GM12875 (cell line): ENCODE data around the gene USP5.
A peak's percentile ranks its signal among the peaks of the same experiment; 100 is the strongest.

Experiments
- H3K4me3 ChIP-seq: one replicate; pipeline ENCODE4 v1.5.1; 2011; ENCODE audit warnings: low read depth, low read length, control low read depth
- TF ChIP-seq, protein P1 (sequence below): IDR thresholded peaks from 2 replicates; pipeline ENCODE4 v1.5.1; 2011; ENCODE audit warnings: low read depth, mild to moderate bottlenecking, control low read depth, inconsistent platforms, low read length, moderate library complexity, borderline replicate concordance; ENCODE audit not compliant: insufficient read depth

Gene USP5

DNA sequence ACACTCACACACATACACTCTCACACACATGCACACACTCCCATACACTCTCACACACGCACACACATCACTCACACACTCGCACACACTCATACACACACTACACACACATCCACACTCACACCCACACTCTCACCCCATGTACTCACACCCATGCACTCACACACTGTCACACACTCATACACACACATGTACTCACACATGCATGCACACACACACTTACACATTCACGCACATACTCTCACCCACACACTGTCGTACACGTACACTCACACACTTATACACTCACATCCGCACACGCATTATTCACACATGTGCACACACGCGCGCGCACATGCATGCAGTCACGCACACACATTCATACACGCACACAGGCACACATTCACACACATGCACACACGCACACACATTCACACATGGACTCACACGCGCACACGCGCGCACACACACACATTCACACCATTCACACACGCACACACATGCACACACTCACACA lies 34.2 kb upstream of the USP5 start:
- TF ChIP-seq, protein P1, sequence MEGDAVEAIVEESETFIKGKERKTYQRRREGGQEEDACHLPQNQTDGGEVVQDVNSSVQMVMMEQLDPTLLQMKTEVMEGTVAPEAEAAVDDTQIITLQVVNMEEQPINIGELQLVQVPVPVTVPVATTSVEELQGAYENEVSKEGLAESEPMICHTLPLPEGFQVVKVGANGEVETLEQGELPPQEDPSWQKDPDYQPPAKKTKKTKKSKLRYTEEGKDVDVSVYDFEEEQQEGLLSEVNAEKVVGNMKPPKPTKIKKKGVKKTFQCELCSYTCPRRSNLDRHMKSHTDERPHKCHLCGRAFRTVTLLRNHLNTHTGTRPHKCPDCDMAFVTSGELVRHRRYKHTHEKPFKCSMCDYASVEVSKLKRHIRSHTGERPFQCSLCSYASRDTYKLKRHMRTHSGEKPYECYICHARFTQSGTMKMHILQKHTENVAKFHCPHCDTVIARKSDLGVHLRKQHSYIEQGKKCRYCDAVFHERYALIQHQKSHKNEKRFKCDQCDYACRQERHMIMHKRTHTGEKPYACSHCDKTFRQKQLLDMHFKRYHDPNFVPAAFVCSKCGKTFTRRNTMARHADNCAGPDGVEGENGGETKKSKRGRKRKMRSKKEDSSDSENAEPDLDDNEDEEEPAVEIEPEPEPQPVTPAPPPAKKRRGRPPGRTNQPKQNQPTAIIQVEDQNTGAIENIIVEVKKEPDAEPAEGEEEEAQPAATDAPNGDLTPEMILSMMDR: no peak
- no peak overlapping the region for H3K4me3 ChIP-seq

DNA sequence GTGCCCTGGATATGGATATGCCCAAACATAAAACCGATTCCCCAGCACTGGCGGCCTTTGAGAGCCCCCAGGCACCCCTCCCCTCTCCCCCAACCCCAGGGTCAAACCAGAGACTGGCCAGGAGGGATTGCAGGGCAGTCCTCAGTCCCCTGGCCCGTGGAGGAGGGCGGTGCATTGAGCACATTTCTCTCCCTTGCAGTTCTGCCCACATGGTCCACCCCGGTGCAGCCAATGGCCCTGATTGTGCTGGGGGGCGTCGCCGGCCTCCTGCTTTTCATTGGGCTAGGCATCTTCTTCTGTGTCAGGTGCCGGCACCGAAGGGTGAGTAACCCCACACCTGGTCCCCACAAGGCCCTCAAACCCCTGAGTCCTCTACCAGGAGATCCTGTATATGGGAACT lies 33.7 kb upstream of the USP5 start:
- TF ChIP-seq, protein P1: no peak
- H3K4me3 ChIP-seq: no peak overlapping the region

DNA sequence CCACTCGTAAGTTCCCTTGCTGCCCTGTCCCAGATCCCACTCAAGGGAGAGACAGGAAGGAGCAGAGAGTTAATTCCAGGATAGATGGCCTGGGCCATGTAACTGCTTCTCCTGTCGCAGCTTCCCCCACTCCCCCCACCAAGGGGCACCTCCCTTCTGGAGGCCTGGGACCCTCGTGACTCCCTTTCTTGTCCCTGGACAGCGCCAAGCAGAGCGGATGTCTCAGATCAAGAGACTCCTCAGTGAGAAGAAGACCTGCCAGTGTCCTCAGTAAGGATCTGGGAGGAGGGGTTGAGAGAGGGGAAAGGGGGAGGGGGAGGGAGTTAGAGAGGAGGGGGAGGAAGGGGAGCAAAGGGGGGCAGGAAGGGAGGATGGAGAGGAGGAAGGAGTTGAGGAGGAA lies 33.3 kb upstream of the USP5 start:
- no peak overlapping the region for H3K4me3 ChIP-seq
- TF ChIP-seq, protein P1: no peak

DNA sequence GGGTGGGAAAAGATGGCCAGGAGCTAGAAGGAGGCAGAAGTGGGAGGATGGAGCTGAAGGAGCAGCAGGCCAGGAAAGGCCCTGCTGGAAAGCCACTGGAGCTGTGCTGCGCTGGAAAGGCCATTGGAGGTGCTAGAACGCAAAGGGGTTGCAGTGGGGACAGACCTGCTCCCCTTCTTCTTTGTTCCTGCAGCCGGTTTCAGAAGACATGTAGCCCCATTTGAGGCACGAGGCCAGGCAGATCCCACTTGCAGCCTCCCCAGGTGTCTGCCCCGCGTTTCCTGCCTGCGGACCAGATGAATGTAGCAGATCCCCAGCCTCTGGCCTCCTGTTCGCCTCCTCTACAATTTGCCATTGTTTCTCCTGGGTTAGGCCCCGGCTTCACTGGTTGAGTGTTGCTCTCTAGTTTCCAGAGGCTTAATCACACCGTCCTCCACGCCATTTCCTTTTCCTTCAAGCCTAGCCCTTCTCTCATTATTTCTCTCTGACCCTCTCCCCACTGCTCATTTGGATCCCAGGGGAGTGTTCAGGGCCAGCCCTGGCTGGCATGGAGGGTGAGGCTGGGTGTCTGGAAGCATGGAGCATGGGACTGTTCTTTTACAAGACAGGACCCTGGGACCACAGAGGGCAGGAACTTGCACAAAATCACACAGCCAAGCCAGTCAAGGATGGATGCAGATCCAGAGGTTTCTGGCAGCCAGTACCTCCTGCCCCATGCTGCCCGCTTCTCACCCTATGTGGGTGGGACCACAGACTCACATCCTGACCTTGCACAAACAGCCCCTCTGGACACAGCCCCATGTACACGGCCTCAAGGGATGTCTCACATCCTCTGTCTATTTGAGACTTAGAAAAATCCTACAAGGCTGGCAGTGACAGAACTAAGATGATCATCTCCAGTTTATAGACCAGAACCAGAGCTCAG lies 32.6 kb upstream of the USP5 start:
- no peak overlapping the region for H3K4me3 ChIP-seq
- TF ChIP-seq, protein P1: peak; percentile 10; the same call in 1 of the 2 replicates

DNA sequence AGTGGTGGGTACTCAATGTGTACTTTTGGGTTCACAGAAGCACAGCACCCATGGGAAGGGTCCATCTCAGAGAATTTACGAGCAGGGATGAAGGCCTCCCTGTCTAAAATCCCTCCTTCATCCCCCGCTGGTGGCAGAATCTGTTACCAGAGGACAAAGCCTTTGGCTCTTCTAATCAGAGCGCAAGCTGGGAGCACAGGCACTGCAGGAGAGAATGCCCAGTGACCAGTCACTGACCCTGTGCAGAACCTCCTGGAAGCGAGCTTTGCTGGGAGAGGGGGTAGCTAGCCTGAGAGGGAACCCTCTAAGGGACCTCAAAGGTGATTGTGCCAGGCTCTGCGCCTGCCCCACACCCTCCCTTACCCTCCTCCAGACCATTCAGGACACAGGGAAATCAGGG lies 31.8 kb upstream of the USP5 start:
- TF ChIP-seq, protein P1: no peak
- H3K4me3 ChIP-seq: no peak overlapping the region

DNA sequence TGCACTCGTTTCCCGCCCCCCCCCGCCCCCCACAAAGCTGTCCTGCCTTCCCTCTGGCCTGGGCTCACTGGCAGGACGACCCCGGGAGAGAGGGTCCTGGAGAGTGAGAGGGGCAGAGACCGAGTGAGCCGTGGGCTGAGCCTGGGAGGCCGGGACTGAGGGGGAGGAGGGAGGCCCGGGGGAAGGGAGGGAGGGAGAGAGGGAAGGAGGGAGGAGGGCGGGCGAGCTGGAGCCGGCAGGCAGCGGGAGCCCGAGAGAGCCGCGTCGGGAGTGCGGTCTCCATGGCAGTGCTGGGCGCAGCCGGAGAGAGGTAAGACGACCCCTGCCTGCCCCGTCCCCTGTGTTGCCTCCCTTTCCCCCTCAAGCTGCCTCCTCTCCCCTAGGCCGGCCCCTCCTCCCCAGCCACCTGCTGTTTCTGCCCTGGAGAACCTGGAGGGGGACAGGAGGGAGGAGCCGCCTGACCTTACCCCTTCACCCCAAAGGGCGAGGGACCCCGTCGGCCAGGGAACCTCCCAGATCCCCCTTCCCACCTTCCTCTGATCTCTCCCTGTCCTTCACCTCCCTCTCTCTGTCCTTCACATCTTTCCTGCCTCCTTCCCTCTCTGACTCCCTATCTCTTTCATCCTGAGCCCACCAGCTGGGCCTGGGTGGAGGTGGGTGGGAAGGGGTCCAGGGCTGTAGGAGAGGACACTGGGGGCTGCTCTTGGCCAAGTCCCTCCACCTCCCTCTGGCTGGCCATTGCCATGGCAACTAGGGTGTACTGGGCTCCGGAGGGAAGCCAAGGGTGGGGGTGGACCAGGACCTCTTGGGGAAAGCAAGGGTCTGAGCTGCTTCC lies 30.1 kb upstream of the USP5 start, which contains the start of gene GPR162:
TSS of gene GPR162 (plus strand) at position 231 of the 835 bp plus-strand sequence. CDS start 2,078 bp downstream, outside the sequence.
- H3K4me3 ChIP-seq: no peak within 1 kb of the TSS
- TF ChIP-seq, protein P1: no peak
